PFSK-1 (cell line): ENCODE data around the gene C16orf95.

Source experiments
- REST ChIP-seq, 2 experiments: IDR thresholded peaks; 2 replicates each; pipeline versions ENCODE4 v1.6.1 to v1.8.0; 2011 to 2012; ENCODE audit warnings: low read depth in 2 of 2, low read length in 2 of 2, control low read depth in 1 of 2, inconsistent platforms in 1 of 2, mild to moderate bottlenecking in 1 of 2, moderate library complexity in 1 of 2; ENCODE audit not compliant: insufficient read depth in 1 of 2
- SIN3A ChIP-seq: IDR thresholded peaks from 2 replicates; pipeline ENCODE4 v1.6.1; 2012; ENCODE audit warnings: mild to moderate bottlenecking, low read length, moderate library complexity, borderline replicate concordance; ENCODE audit not compliant: insufficient read depth
- TAF1 ChIP-seq: IDR thresholded peaks from 2 replicates; pipeline ENCODE4 v1.6.1; 2012; ENCODE audit warnings: low read length, control low read depth, borderline replicate concordance; ENCODE audit not compliant: insufficient read depth

GRCh38 chr16:87323727-87324410 is 6.7 kb upstream of the C16orf95 start:
- TF ChIP-seq REST (IDR thresholded peaks at IDR 0.05; ENCODE audit: insufficient read depth in 1 of 2, low read depth in 2 of 2, low read length in 2 of 2) (no peak), SIN3A (no peak), TAF1 (no peak)
